Measurements from ENCODE around the gene NUB1. TPM values are rescaled to one million over a fixed set of nuclear protein-coding genes. Genes with fewer than 3 reads are reported as not detected.

NUB1 gene
- total RNA-seq, 4 donors from 2014 or later, result 50.5 to 60.3 (median 54.8) TPM

DNA sequence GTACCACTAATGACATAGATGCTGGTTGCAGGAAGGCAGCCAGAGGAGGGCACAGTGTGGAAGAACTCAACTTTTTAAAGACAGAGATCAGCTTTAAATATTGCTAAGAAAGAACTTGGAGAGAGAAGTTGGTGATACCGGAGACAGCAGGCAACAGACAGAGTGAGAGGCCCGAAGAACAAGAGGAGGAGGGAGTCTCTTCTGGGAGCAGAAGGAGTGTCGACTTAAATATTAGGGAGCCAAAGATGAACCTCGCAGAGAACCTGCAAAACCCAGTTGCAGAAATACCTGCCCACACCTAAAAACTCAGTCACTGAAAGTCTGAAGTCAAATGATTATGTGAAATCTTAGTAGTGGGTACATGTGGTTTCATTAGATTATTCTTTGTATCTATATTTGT is 71.6 kb downstream of the NUB1 start:
- H3K36me3 ChIP-seq, result no peaks in the 10 kb centered on the region
- peaks cover 51% of the 10 kb centered on the region for H3K27me3 ChIP-seq
- no peaks in the 10 kb centered on the region for H3K9me3 ChIP-seq
- H3K27ac ChIP-seq, result no peak overlapping the region
- TF ChIP-seq POLR2AphosphoS5 (IDR thresholded peaks at IDR 0.05) (no peak), POLR2A (IDR thresholded peaks at IDR 0.05) (no peak), EP300 (IDR thresholded peaks at IDR 0.05) (no peak)
- TF ChIP-seq, protein P1, sequence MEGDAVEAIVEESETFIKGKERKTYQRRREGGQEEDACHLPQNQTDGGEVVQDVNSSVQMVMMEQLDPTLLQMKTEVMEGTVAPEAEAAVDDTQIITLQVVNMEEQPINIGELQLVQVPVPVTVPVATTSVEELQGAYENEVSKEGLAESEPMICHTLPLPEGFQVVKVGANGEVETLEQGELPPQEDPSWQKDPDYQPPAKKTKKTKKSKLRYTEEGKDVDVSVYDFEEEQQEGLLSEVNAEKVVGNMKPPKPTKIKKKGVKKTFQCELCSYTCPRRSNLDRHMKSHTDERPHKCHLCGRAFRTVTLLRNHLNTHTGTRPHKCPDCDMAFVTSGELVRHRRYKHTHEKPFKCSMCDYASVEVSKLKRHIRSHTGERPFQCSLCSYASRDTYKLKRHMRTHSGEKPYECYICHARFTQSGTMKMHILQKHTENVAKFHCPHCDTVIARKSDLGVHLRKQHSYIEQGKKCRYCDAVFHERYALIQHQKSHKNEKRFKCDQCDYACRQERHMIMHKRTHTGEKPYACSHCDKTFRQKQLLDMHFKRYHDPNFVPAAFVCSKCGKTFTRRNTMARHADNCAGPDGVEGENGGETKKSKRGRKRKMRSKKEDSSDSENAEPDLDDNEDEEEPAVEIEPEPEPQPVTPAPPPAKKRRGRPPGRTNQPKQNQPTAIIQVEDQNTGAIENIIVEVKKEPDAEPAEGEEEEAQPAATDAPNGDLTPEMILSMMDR (IDR thresholded peaks at IDR 0.05), result no peak
- no peak for ATAC-seq
- no peak overlapping the region for H3K4me3 ChIP-seq
- peaks cover 0 to 25% (median 15%) of the 10 kb centered on the region in 3 donors for H3K4me1 ChIP-seq
- 83 to 93% methylated on average over 4 of the region's 4 CpGs for WGBS, 2 donors (ENCODE audit: low coverage in 1 of 2)

DNA sequence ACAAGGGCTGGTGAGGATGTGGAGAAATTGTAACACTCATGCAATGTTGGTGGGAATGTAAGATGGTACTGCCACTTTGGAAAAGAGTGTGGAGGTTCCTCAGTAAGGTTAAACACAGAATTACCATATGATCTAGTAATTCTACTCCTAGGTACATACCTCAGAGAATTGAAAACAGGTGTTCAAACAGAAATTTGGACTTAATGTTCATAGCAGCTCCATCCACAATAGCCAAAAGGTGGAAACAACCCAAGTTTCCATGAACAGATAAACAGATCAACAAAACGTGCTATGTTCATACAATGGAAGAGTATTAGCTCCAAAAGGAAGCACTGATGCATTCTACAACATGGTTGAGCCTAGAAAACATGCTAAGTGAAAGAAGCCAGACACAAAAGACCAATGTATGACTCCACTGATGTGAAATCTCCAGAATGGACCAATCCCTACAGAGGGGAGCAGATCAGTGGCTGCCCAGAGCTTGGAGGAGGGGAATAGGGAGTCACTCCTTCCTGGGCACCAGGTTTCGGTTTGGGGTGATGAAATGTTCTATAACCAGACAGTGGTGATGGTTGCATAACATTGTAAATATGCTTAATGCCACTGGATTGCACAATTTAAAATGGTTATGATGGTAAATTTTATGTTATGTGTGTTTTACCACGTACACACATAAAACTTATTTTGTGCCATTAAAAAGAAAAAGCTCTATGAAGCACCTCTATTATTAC is 73.9 kb downstream of the NUB1 start:
- H3K27me3 ChIP-seq, result peaks cover 28% of the 10 kb centered on the region
- peaks cover 0 to 10% (median 0%) of the 10 kb centered on the region in 3 donors for H3K9me3 ChIP-seq
- TF ChIP-seq EP300 (IDR thresholded peaks at IDR 0.05) (no peak), POLR2A (IDR thresholded peaks at IDR 0.05) (no peak), POLR2AphosphoS5 (IDR thresholded peaks at IDR 0.05) (no peak)
- TF ChIP-seq, protein P1 (IDR thresholded peaks at IDR 0.05), result no peak
- H3K4me1 ChIP-seq, result peaks cover 0 to 4% (median 0%) of the 10 kb centered on the region in 3 donors
- WGBS, 2 donors (ENCODE audit: low coverage in 1 of 2), result 74 to 86% methylated on average over 3 of the region's 3 CpGs
- no peak overlapping the region for H3K27ac ChIP-seq
- no peak overlapping the region for H3K4me3 ChIP-seq
- no peaks in the 10 kb centered on the region for H3K36me3 ChIP-seq
- ATAC-seq, result peak; percentile 39

DNA sequence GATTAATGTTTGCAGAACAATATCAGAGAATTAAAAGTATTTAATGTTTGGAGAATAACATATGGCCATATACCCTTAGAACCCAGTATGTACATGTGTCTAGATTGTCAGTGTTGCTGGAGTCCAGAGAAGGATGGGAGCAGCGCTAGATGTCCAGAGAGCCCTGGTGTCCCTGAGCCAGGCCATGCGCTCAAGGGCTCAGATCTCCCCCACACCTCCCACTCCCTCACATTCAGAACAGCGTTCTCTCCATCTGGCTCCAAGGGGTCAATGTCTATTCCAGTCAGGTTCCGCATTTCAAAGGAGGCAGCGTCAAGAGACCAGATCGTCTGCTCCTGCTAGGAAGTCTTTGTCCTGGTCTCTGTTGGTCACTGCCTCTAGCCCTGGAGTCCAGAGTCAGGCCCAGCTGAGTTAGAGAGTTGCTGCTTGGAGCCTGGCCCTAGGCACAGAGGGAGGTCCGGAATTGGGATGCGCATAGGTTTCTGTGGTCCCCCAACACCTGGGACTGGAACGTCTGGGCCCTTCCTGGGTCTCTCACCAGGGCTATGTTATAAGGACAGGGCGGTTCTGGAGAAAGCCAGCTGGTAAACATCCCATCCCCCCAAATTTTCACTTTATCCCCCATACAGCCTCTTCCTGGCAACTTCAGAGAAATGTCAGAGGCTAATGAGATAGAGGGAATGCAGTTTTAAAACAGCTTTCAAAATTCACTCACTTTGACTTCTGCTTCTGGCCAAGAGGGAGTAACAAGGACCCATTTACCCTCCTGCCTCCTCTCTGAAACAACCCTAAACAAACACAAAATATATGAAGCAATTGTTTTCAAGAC is 74.7 kb downstream of the NUB1 start:
- Histone ChIP-seq H3K4me1 (no peaks in the 10 kb centered on the region), H3K4me3 (no peak overlapping the region), H3K9me3 (peaks cover 0 to 14% (median 0%) of the 10 kb centered on the region in 3 donors), H3K27me3 (peaks cover 20% of the 10 kb centered on the region), H3K27ac (no peak overlapping the region), H3K36me3 (no peaks in the 10 kb centered on the region)
- TF ChIP-seq, protein P1 (IDR thresholded peaks at IDR 0.05), result no peak
- TF ChIP-seq POLR2A (IDR thresholded peaks at IDR 0.05), result no peak
- TF ChIP-seq POLR2AphosphoS5 (IDR thresholded peaks at IDR 0.05), result no peak
- no peak for TF ChIP-seq EP300 (IDR thresholded peaks at IDR 0.05)
- ATAC-seq, result peak; percentile 22
- 89% methylated on average over 3 of the region's 10 CpGs; no CpG with 5 or more reads in 1 of the 2 donors for WGBS, 2 donors (ENCODE audit: low coverage in 1 of 2)

DNA sequence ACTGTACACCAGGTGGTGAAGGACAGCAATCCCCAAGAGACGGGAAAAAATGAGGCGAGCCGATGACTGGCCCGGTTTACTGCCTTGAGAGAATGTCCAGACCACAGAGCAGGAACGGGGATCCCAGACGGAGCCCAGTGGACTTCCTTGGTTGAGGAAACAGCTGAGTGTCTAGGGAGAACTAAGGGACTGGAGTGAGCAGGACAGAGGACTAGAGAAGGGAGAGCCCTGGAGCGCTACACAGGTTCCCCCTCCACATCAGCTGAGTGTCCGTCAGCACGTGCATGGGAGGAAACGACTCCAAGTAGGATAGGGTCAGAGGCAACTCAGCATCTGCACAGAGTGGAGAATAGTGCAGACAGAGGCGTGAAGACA is 75.3 kb downstream of the NUB1 start:
- H3K27ac ChIP-seq, result no peak overlapping the region
- peak; percentile 22 for ATAC-seq
- H3K9me3 ChIP-seq, result peaks cover 0 to 17% (median 0%) of the 10 kb centered on the region in 3 donors
- TF ChIP-seq POLR2A (IDR thresholded peaks at IDR 0.05) (no peak), EP300 (IDR thresholded peaks at IDR 0.05) (no peak), POLR2AphosphoS5 (IDR thresholded peaks at IDR 0.05) (no peak)
- TF ChIP-seq, protein P1 (IDR thresholded peaks at IDR 0.05), result no peak
- 47 to 56% methylated on average over 7 to 11 of the region's 11 CpGs for WGBS, 2 donors (ENCODE audit: low coverage in 1 of 2)
- no peak overlapping the region for H3K4me3 ChIP-seq
- no peaks in the 10 kb centered on the region for H3K36me3 ChIP-seq
- H3K4me1 ChIP-seq, result no peaks in the 10 kb centered on the region
- peaks cover 14% of the 10 kb centered on the region for H3K27me3 ChIP-seq
